NCI-H460 (cell line): Measurements from ENCODE around the gene CAPN2. TPM values are rescaled to one million over a fixed set of nuclear protein-coding genes. Genes with fewer than 3 reads are reported as not detected.
A peak's percentile ranks its signal among the peaks of the same experiment; 100 is the strongest.

Experiments used
- DNase-seq: peaks from one replicate; pipeline ENCODE4 v3.0.0-alpha.2; 2016; ENCODE audit warnings: low read depth; ENCODE audit errors: extremely low read depth
- total RNA-seq: library from RNA; depleted of rRNA; stranded (reverse); fragments of >200 nt; shearing (Covaris generic); gene quantifications from 2 replicates; pipeline ENCODE4 v1.2.3, GENCODE V29; 2014

CAPN2 gene
- total RNA-seq, 1 experiment from 2014 or later = 256 TPM

- no peak for DNase-seq
Observed at GRCh38 chr1:223755992-223756775, 43.8 kb downstream of the CAPN2 start.

DNA sequence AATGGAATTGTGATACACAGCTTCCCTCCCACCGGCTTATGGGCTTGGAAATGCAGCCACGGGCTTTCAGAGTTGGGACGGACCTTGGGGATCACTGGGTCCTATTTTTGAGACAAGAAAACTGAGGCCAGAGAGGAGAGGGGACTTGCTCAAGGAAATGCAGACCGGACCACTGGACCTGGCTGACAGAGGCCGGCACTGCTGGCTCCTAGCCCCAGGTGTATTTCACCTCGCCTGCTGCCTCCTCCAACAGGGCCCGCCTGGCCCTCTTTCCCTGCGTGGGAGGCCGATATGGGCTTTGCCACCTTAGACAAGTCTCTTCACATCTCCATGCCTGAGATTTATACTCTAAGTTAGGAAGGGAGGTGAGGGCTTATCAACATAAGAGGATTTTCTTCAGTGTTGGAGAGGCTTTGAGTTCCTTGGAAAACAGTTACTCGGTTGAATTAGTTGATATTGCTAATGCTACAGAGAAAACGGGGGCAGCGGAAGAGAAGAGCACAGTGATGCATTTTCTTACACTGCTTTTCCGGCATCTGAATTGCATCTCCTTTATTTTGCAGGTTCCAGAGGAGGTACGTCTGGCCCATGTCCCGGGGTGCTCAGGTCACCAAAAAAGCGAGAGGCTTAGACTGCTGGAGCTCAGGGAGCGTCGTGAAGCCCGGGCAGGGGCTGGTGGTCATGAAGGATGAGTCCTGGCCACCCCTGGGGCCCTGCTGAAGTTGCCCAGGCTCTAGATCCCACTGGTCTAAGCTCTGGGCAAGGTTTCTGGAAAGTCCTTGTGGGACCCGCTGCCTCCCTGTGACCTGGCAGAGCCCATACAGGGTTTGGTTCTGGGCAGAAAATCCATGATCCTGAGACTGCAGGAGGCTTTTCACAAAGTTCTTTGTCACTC lies 44.7 kb downstream of the CAPN2 start:
- no peak for DNase-seq

DNA sequence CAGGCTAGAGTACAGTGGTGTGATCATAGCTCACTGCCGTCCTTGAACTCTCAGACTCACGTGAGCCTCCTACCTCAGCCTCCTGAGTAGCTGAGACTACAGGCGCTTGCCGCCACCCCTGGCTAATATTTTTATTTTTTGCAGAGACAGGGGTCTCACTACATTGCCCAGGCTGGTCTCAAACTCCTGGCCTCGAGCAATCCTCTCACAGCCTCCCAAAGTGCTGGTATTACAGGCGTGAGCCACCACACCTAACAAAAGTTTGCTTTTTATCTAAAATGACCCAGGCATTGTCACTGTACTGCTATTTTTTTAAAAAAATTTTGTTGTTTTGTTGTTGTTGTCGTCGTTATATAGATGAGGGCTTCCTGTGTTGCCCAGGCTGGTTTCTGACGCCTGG lies 46.4 kb downstream of the CAPN2 start:
- no peak for DNase-seq

- no peak for DNase-seq
Observed at GRCh38 chr1:223759273-223759672, 46.9 kb downstream of the CAPN2 start.

DNA sequence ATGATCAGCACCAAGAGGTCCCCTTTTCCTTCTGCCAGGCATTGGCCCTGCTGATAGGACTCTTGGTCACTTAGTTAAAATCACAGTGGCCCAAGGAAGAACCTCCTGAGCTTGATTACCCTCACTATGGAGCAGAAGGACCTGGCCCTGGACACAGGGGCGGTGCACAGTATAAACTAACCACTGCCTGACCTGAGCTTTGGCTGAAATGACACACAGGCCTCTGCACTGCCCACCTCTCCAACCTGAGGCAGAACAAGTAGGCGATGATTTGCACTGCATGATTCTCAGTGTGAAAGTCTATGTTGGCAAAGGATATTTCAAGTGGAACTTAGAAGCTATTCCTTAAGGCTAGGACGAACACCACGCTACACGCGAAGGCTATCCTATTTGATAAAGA lies 48.5 kb downstream of the CAPN2 start:
- DNase-seq = no peak

- DNase-seq = no peak
Observed at GRCh38 chr1:223761411-223761810, 49.1 kb downstream of the CAPN2 start.

- no peak for DNase-seq
Observed at GRCh38 chr1:223763251-223763650, 50.9 kb downstream of the CAPN2 start.

DNA sequence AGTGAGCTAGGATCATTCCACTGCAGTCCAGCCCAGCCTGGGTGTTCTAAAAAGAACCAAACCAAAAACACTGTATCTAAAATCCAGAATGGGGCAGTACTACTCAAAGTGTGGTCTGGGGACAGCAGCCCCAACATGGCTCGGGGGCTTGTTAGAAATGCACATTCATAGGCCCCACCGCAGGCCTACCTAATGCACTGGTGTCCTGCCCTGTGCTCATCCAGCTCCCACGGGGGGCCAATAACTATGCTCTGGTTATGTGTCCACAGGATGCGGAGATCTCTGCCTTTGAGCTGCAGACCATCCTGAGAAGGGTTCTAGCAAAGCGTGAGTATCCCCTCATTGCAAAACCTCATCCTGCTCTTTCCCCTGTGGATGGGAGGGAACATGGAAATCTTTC lies 51.5 kb downstream of the CAPN2 start:
- no peak for DNase-seq

DNA sequence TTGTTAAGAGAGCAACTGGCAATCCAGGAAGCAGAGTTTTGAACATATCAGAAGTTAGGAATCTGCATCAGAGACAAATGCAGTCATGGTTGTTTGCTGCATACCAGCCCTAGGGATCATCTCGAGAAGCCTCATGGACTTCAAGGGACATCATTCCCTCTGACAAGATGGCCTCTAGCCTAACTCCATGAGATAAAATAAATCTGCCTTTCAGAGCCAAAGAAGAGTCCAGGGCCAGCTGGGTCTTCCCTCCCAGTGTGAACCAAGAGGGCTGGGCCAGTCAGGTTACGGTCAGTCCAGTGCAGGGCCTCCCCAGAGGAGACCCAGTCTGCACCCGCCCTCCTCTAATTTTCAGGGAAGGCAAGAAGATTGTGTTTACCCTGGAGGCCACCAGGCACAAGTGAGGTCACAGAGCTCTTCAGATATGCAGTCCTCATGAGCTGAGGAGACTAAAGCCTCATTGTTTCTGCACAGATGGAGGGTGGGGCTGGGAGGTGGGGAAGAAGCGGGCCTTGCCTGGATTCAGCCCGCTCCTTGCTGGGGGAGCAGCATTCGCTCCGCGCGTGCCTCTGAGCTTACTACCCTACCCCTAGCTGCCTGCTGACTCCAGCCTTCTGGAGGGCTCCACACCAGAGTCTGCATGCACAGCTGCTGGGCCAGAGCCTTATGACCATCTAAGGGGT lies 52.8 kb downstream of the CAPN2 start:
- DNase-seq = no peak

DNA sequence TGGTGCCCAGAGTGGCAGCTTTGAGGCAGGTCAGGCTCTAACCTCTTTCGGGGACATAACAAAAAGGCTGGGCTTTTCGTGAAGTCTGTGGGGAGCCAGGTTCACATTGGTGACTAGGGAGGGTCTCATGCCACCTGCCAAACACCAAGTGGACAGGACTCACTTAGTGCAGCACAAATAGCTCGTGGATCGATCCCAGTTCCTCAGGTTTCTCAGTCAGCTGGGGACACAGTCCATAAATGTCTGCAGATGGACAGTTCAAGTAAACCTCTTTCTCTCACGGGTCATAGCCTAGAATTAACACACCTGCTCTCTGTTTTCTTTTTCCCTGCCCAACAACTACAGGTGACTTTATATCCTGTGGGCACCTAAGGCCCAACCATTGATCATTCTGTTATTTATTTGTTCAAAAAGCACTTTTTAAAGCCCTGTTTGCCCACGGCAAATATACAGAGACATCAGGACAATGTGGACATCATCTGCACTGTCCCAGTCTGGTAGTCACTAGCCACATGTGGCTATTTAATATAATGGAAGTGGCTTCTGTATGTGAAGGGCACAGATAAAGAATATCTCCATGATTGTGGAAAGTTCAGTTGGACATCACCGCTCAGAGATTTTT lies 53.5 kb downstream of the CAPN2 start:
- DNase-seq = no peak

DNA sequence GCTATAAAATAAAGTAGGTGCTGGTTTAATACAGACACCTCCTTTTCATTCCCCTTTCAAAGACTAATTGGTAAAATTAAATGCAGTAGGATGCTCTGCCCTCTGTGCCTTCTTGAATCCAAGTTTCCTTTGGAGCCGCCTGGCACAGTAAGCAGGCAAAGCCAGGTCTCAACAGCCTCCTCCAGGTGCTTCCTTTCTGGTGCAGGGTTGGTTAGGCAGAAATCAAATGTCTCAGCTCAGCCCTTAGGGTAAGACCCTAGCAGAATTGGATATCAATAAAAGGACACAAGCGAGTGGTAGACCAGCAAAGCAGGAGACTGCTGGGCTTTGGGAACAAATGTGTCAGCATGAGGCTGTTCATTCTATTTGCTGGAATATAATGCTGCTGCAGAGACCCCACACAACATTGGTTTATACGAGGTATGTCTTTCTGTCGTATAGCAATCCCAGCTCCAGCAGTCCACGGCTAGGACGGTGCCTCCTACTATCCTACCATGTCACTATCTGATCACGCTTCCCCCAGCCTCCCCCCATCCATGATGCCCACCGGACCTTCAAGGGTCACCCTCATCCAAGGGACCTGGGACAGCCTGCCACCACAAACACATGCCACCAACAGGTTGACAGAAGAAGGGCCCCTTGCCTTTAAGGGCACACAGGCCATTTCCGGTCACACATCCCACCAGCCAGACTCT lies 58.4 kb downstream of the CAPN2 start:
- DNase-seq = no peak

- no peak for DNase-seq
Observed at GRCh38 chr1:223771469-223771813, 59.1 kb downstream of the CAPN2 start.

DNA sequence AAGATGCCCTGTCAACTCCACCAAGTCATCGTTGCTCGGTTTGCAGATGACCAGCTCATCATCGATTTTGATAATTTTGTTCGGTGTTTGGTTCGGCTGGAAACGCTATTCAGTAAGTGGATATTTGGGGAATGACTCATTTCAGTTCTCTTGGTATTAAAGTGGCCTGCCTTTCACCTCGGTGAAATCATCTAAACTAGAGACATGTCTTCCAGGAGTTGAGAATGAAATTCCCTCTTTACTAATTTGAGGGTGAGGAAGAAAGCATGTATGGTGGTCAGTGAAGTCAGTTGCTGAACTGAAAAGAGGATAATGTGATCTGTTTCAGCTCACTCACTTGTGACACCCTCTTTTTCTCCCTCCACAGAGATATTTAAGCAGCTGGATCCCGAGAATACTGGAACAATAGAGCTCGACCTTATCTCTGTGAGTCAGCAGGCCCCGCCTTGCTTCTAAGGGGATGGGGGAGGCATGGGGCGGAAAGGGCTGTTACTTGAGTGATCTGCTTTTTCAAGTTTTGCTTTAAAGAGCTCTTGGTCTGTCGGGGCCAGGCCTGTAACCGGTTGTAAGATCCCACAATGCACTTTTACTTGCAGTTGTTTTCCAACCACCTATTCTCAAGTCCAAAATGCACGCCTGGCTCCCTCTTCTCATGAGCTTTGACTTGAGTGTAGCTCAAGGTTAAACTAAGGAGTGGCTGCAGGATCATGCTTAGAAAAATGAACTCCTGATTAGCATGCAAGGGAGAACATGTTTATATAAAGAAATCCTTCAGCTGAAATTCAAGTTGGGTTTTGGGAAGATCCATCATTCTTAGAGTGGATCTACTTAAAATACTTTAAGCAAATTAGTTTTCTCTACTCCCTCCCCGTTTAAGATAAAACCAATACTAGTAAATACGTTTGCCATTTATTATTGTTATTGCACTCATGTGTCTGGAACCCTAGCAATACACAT lies 59.8 kb downstream of the CAPN2 start:
- peak; percentile 29 for DNase-seq

DNA sequence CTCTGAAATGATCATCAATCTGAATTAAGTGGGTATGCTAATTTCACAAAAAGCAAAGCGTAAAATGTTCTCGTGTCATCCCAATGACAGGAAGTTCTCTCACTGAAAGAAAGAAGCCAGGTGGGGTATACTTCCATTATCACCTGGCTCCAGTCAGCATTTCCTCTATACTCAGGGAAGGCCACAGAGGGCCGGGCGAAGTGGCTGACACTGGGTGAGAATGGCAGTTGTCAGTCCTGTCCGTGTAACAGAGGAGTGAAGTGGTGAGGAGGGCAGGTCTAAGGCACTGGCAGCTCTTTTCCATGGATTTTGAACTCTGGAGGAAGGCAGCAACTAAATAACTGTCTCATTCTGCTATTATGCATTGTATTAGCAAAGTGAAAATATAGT lies 60.4 kb downstream of the CAPN2 start:
- DNase-seq = no peak

DNA sequence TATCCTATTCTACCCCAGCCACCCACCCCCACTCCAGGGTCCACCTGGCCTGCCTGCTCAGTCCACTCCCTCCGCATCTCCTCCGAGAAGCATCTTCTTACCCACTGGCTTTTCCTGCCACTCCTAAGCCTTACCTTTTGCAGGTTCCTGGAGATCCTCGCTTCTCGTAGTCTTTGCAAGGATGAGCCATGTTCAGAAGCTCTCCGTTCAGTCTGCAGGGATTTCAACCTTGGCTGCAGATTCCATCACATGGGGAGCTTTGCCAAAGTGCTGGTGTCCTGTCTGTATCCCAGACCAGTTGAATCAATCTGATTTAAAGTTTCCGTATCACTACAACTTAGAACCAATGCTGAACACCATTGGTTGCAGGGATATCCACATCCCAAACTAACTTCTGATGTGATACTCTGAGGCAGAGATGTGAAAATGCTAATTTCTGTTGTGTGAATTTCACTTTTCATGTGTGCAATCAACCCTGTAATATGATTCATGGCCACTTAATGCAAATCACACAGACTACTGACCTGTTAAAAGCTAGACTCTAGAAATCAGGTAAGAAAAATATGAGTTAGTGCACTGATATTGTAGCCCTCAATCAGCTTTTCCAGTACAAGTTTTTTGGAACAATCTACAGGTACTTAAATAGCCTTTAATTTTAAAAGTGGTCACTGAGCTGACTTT lies 61.9 kb downstream of the CAPN2 start:
- DNase-seq = no peak

GRCh38 chr1:223775054-223775453 lies 62.7 kb downstream of the CAPN2 start:
- DNase-seq = no peak

- DNase-seq = no peak
Observed at GRCh38 chr1:223775711-223776074, 63.4 kb downstream of the CAPN2 start.

GRCh38 chr1:223776075-223776814 lies 63.9 kb downstream of the CAPN2 start:
- DNase-seq = no peak
